Measurements from ENCODE around the gene SSR3.

DNA sequence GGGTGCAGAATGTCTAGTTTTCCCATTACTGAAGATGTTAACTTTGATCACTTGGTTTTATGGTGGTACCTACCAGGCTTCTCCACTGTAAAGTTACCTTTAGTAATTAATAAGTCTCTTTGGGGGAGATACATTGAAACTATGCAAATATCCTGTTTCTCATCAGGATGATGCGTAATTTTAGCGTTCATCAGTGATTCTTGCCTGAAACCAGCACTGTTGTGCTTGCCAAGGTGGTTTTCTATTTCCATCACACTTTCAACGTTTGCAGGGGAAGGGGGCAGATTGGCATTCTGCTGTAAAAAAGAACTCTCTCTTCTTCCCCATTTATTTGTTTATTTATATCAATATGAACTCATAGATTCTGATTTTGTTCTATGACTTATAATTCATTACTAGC lies 61.0 kb downstream of the SSR3 start:
- TF ChIP-seq, protein P1, sequence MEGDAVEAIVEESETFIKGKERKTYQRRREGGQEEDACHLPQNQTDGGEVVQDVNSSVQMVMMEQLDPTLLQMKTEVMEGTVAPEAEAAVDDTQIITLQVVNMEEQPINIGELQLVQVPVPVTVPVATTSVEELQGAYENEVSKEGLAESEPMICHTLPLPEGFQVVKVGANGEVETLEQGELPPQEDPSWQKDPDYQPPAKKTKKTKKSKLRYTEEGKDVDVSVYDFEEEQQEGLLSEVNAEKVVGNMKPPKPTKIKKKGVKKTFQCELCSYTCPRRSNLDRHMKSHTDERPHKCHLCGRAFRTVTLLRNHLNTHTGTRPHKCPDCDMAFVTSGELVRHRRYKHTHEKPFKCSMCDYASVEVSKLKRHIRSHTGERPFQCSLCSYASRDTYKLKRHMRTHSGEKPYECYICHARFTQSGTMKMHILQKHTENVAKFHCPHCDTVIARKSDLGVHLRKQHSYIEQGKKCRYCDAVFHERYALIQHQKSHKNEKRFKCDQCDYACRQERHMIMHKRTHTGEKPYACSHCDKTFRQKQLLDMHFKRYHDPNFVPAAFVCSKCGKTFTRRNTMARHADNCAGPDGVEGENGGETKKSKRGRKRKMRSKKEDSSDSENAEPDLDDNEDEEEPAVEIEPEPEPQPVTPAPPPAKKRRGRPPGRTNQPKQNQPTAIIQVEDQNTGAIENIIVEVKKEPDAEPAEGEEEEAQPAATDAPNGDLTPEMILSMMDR (IDR thresholded peaks at IDR 0.05; ENCODE audit: extremely low read depth in 1 of 2, insufficient read depth in 1 of 2, low read depth in 1 of 2, low read length in 2 of 2): no peak
- no peak for TF ChIP-seq MYC (IDR thresholded peaks at IDR 0.05; ENCODE audit: low read depth, low read length)
- no peak for TF ChIP-seq POLR2A (IDR thresholded peaks at IDR 0.05; ENCODE audit: low read depth, low read length)
- no peak for TF ChIP-seq EZH2 (IDR thresholded peaks at IDR 0.05; ENCODE audit: borderline replicate concordance, low read depth, low read length, severe bottlenecking)
- TF ChIP-seq, protein P2, sequence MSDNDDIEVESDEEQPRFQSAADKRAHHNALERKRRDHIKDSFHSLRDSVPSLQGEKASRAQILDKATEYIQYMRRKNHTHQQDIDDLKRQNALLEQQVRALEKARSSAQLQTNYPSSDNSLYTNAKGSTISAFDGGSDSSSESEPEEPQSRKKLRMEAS (IDR thresholded peaks at IDR 0.05; ENCODE audit: insufficient read depth, insufficient read length): no peak
- no peak for TF ChIP-seq POLR2AphosphoS5 (IDR thresholded peaks at IDR 0.05; ENCODE audit: insufficient read depth, low read depth, low read length)
- TF ChIP-seq JUN (IDR thresholded peaks at IDR 0.05; ENCODE audit: borderline replicate concordance, insufficient read depth, insufficient read length, low read depth): no peak
- TF ChIP-seq GATA2 (IDR thresholded peaks at IDR 0.05; ENCODE audit: insufficient read depth, insufficient read length, low read depth, low read length): no peak
